OCI-LY3 (cell line): Measurements from ENCODE around the gene C19orf12.

Experiments used
- CTCF ChIP-seq: fragments of 200-600, 300-600 bp; sonication (generic); IDR thresholded peaks from 2 replicates; pipeline ENCODE4 v1.5.1; 2014; ENCODE audit warnings: antibody characterized with exemption, low read length, low read depth
- EZH2phosphoT487 ChIP-seq: fragments of 200-600 bp; shearing (Covaris generic); IDR thresholded peaks from 2 replicates; pipeline ENCODE4 v1.6.1; 2018; ENCODE audit warnings: antibody characterized with exemption, mixed run types, low read depth

DNA sequence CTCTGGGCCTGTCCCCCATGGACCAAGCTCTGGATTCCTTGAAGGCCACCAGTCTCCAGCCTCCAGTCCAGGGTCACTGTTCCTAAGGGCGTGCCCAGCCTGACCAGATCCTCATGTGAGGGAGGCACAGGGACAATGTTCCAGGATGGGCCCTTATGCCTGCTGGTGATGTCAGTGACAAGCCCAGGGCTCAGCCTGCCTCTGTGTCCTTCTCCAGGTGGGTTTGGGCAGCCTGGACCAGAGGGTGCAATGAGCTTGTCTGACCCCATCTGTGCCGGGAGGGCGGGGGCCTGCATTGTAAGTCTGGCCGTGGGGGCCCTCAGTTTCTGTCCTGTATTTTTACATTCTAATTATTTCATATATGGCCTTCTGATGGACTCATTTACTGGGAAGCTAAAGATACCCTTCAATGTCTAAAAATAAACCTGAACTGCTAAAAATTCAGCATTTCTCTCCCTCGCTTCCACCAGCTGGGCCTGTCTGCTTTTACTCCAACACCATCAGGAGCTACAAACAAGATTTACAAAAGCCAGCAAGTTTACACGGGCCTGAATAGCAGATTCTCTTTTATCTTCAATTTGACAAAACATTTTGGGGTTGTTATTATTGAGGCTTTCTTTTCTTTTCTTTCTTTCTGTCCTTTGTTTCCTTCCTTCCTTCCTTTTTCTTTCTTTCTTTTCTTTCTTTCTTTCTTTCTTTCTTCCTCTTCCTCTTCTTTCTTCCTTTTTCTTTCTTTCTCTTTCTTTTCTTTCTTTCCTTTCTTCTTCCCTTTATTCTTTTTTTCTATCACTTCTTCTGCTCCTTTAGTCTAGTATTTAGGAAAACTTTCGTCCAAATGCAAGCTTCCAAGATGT, 34.2 kb upstream of the C19orf12 start:
- TF ChIP-seq CTCF (no peak), EZH2phosphoT487 (no peak)
